Fibroblast of mammary gland (primary cell): ENCODE results near the gene NCEH1.

Experiments used
- DNase-seq: peaks from one replicate; pipeline ENCODE4 v3.0.0-alpha.2; 2010; ENCODE audit warnings: low read depth
- H3K4me3 ChIP-seq: 2 replicates; pipeline ENCODE4 v1.5.1; 2011; ENCODE audit warnings: low read depth, mild to moderate bottlenecking, low read length, moderate library complexity; ENCODE audit not compliant: control insufficient read depth
- TF ChIP-seq, protein P1 (sequence below): conservative IDR thresholded peaks from 2 replicates; pipeline ENCODE4 v1.5.1; 2011; ENCODE audit warnings: low read depth, low read length, inconsistent platforms; ENCODE audit not compliant: control insufficient read depth, insufficient read depth

NCEH1 gene

DNA sequence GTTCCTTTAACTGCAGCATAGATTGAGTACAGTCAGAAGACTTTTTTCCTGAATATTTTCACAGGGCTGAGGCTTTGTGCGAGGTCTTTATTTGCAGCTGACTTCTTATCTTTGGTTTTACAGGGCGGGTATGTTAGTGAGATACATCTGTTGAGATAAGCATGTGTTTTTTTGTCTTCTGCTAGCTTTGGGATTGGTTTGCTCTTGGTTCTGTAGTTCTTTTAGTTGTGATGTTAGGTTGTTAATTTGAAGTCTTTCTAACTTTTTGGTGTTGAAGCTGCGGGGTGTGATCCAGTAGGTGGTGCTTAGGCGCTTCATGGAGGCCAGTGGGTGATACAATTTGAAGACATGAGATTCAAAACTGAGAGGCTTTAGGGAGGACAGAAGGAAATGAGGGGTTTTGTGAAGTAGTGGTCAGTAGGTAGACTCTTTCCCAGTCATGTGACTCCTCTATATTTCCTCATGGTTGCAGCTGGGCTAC lies 119.7 kb downstream of the NCEH1 start:
- TF ChIP-seq, protein P1, sequence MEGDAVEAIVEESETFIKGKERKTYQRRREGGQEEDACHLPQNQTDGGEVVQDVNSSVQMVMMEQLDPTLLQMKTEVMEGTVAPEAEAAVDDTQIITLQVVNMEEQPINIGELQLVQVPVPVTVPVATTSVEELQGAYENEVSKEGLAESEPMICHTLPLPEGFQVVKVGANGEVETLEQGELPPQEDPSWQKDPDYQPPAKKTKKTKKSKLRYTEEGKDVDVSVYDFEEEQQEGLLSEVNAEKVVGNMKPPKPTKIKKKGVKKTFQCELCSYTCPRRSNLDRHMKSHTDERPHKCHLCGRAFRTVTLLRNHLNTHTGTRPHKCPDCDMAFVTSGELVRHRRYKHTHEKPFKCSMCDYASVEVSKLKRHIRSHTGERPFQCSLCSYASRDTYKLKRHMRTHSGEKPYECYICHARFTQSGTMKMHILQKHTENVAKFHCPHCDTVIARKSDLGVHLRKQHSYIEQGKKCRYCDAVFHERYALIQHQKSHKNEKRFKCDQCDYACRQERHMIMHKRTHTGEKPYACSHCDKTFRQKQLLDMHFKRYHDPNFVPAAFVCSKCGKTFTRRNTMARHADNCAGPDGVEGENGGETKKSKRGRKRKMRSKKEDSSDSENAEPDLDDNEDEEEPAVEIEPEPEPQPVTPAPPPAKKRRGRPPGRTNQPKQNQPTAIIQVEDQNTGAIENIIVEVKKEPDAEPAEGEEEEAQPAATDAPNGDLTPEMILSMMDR, result no peak
- H3K4me3 ChIP-seq, result no peak overlapping the region
- DNase-seq, result no peak

GRCh38 chr3:172586436-172586835 lies 124.4 kb downstream of the NCEH1 start:
- no peak overlapping the region for H3K4me3 ChIP-seq
- TF ChIP-seq, protein P1, result no peak
- no peak for DNase-seq

GRCh38 chr3:172585954-172586353 lies 124.9 kb downstream of the NCEH1 start:
- DNase-seq, result no peak
- no peak overlapping the region for H3K4me3 ChIP-seq
- TF ChIP-seq, protein P1, result no peak

DNA sequence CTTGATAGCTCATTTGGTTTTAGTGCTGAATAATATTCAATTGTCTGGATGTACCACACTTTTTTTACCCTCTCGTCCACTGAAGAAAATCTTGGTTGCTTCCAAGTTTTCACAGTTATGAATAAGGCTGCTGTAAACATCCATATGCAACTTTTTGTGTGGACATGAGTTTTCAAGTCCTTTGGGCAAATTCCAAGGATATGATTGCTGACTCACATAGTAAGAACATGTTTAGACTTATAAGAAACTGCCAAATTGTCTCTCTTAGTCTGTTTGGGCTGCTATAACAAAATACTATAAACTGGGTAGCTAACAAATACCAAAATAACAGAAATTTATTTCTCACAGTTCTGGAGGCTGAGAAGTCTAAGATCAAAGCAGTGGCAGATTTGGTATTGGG lies 128.2 kb downstream of the NCEH1 start:
- TF ChIP-seq, protein P1, result no peak
- peak; percentile 72 for DNase-seq
- H3K4me3 ChIP-seq, result no peak overlapping the region

- TF ChIP-seq, protein P1, result no peak
- H3K4me3 ChIP-seq, result no peak overlapping the region
- DNase-seq, result no peak
Observed at GRCh38 chr3:172581757-172582166, 129.1 kb downstream of the NCEH1 start.

- TF ChIP-seq, protein P1, result no peak
- no peak overlapping the region for H3K4me3 ChIP-seq
- no peak for DNase-seq
Observed at GRCh38 chr3:172580680-172581401, 130.0 kb downstream of the NCEH1 start.
